ENCODE measurements around the gene TMEM52.
"Not testable (repeated sequence)": the region's sequence is repeated elsewhere in the genome, so short reads cannot be mapped to it uniquely, and the experiment has no call there.

Gene TMEM52

DNA sequence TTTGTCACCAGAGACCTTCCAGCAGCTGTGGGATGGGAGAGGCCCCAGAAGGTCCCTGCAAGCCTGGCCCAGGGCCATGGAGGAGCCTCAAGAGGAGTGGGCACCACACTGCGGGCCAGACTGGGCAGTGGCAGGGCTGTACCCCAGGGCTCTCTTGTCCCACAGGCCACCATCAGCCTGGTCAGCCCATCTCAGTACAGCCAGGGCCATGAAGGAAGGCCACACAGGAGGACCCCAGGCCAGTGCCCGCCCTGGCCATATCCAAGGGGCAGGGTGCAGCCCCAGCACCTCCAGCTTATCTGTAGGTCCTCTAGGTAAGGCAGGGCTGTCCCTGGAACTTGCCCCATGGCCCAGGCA lies 25.1 kb downstream of the TMEM52 start:
- no peak for DNase-seq (ENCODE audit: low read depth)

DNA sequence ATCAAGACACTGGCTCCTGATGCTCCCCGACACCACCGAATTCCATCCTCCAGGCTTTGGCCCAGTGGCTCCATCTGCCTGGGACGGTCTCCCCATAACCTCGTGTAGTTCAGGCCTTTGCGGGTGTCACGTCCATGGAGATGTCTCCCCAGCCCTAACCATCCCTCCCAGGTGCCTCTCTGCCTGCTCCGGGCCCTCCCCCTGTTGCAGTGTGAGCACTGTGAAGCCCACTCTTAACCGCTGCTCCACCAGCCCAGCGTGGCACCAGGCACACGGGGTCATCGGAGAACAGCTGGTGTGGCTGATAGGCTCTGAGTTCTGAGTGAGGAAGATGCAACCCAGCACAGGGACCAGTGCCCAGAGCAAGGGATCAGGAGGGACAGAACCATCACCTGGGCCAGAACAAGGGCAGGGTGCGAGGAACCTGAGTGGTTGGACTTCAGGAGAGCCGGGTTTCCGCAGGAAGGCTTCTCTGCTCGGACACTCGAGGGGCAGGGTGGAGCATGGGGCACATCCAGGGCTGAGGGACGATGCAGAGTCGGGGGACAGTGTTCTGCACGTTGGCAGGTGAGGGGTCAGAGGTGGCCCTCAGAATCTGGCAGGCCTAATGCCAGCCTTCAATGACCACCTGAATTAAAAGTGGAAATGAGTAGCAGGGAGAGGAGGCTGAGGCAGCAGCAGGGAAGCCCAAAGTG lies 25.6 kb downstream of the TMEM52 start:
- DNase-seq (ENCODE audit: low read depth) = no peak

DNA sequence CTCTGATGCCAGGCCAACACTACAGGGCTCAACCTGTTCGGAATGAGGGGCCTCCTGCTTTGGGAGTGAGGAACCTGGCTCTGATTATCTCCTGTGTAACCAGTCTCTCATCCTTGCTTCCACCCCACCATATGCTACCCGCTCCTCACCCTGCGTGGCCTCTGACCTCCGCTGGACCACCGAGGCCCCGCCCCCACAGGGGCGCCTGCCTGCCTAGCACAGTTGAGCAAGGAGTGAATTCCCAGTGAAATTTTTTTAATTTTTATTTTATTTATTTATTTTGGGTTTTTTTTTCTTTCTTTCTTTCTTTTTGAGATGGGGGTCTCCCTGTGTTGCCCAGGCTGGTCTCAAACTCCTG lies 26.3 kb downstream of the TMEM52 start:
- DNase-seq (ENCODE audit: low read depth) = no peak

DNA sequence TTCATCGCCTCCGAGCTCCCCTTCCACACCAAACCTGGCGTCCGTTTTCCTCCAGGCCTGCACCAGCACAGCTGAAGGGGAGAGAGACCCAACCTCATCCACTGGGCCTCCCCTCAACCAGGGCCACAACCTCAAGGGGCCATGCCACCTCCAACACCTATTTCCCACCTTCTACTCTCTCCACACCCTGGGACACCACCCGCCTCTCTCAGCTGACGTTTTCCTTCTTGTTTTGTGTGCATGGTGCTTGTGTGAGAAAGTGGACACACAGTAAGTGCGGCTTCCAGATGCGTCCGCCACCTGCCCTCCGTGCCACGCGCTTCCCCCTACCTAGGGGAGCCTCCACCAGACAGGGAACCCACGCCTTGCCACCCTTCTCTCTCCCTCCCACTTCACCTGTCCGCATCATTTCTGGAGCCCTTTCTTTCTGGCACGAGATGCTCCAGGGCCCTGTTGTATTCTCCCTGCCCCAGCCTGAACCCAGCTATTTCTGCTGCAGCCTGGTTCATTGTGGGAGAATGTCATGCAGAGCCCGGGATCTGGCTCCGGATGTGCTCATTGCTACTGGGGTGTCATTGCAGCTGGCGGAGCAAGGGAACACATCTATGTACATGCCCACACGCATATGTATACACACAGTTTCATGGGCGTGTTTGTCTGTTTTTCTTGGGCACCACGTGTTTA lies 26.9 kb downstream of the TMEM52 start:
- no peak for DNase-seq (ENCODE audit: low read depth)

- DNase-seq (ENCODE audit: low read depth) = peak; percentile 67
Observed at GRCh38 chr1:1891349-1892078, 27.6 kb downstream of the TMEM52 start.

DNA sequence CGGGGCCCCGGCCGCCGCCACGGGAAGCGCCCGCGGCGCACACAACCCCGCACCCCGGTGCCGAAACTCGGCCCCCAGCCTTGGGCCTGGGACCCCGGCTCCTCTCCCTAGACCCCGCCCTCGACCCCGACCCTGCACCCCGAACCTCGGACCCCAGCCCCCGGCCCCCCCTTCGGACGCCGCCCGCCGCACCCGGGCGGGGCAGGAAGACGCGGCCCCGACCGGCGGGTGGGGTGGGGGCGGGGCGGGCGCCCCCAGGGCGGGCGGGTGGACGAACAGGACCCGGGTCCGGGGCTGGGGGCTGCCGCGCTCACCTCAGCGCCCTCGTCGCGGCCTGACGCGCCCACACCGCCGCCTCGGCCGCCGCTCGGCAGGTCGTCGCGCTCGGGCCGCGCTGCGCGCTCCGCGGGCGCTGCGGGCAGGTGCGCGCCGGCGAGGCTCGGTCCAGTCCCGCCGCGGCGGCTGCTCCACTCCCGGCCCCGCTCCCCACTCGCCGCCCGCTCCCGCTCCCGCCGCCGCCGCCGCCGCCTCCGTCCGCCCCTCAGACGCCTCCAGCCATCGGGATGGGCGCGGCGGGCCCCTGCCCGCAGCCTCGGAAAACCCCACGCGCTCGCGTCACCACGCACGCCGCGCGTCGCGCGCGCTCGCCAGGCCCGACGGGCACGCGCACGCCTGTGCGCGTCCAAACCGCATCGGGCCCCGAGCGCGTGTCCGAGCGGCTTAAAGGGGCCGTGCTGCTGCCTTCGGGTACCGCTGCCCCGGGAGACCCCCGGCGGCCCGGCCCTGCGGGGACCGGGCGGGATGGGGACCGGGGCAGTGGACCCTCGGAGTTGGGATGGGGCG lies 28.4 kb downstream of the TMEM52 start, which contains the start of gene GNB1:
TSS of gene GNB1 (minus strand) at position 582 of the 843 bp plus-strand sequence. CDS start 65,634 bp downstream, outside the sequence.
- DNase-seq (ENCODE audit: low read depth) = peak; percentile 82

GRCh38 chr1:1889847-1890505 lies 29.1 kb downstream of the TMEM52 start:
- peak; percentile 25 for DNase-seq (ENCODE audit: low read depth)

DNA sequence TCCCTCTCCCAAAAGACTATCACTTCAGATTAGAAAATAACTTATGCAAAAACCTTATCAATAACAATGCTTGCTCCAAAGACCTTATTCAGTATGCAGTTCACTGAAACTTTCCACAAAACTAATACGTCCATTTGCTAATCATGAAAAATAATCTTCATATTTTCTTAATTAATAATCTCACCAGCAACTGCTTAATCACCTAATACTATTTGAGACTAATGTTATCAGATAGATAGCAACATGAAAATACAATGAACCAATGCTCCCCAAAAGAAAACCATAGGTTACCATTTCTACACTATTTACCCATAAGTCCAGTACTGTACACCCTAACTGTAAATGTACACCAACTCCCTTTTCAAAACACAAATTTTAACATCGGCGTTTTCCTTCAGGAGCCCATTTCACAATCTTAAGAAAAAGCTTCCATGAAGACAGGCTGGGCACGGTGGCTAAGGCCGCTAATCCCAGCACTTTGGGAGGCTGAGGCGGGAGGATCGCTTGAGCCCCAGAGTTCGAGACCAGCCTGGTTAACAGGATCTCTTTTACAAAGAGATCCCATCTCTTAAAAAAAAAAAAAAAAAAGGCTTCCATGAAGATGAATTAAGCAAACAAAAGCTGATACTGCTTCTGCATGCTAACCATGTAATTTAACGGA lies 29.9 kb downstream of the TMEM52 start:
- DNase-seq (ENCODE audit: low read depth) = no peak

DNA sequence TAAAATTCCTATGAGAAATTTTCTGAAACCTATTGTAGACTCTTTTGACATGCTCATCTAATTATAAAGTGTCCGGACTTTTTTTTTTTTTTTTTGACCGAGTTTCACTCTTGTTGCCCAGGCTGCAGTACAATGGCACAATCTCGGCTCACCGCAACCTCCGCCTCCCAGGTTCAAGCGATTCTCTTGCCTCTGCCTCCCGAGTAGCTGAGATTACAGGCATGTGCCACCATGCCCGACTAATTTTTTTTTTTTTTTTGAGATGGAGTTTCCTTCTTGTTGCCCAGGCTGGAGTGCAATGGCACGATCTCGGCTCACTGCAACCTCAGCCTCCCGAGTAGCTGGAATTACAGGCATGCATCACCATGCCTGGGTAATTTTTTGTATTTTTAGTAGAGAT lies 35.2 kb downstream of the TMEM52 start:
- not testable (repeated sequence) for DNase-seq (ENCODE audit: low read depth)

DNA sequence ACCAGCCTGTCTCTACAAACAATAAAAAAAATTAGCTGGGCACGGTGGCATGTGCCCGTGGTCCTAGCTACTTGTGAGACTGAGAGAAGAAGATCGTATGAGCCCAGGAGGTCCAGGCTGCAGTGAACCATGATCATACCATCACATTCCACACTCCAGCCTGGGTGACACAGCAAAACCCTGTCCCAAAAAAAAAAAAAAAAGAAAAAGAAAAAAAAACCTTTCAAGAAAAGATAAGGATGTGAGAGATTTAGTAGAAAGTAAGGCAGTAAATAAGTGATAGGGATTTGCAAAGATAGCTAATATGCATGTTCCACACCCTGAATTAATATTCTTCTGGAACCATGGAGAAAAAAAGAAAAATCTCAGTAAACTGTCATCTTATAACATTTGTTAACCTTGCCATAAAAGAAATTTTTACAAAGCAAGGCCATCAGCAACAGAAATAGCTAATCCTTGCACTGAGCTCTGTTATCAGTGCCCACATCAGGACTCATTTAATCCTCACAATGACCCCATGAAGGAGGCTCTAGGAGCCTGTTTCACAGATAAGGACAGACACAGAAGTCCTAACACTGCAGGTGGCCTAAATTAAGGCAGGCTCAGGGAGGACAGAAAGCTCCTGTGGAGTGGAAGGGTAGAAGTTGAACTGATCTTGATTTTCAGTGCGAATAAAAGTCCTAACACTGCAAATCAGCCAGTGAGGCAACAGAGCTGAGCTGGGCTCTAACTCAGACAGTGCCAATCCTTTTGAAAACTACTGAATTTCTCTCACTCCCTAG lies 35.8 kb downstream of the TMEM52 start:
- no peak for DNase-seq (ENCODE audit: low read depth)

DNA sequence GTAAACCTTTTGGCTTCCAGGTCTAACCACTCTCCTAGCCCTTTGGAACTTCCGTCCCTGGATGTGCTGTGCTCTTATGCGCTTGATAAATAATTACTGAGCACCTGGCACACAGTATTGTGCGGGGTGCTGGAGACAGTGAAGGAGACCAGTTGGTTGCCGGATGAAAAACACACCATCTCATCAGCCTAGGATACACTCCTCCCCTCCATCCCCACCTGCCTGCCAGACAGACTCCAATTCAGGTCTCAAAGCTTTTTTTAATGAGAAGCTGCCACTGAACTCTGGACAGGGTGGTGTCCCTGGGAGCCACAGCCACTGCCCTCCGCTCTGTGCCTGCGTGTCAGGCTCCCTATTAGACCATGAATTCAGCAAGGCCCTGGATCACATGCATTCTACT lies 37.4 kb downstream of the TMEM52 start:
- no peak for DNase-seq (ENCODE audit: low read depth)

DNA sequence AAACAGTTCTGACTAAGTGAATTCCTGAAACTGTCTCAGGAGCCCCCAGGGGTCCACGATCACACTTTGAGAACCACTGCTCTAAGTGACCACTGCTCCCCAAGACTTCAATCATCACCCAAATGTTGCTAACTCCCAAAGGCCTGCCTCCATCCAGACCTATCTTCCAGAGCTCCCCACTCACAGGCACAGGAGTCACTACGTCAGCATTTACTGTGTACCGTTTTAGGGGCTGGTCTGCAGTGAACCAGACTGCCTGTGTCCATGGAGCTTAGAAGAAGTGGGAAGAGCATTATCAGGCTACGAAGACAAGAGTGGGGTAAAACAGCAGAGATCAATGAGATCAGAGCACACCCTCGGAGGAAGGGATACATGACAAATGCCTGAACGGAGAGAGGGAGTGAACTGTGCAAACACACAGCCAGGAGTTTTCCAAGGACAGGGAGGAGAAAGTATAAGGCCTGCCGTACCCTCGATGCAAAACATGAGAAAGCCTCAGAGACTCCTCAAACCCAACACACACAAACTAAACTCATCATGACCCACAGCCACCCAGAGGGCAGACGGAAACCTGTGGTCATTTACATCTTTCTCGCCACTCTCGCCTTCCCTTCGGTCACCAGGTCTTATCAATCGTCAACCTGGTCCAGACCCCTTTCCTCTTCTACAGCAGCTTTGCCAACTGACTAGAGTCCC lies 38.3 kb downstream of the TMEM52 start:
- no peak for DNase-seq (ENCODE audit: low read depth)

- DNase-seq (ENCODE audit: low read depth) = no peak
Observed at GRCh38 chr1:1879942-1880341, 39.1 kb downstream of the TMEM52 start.

DNA sequence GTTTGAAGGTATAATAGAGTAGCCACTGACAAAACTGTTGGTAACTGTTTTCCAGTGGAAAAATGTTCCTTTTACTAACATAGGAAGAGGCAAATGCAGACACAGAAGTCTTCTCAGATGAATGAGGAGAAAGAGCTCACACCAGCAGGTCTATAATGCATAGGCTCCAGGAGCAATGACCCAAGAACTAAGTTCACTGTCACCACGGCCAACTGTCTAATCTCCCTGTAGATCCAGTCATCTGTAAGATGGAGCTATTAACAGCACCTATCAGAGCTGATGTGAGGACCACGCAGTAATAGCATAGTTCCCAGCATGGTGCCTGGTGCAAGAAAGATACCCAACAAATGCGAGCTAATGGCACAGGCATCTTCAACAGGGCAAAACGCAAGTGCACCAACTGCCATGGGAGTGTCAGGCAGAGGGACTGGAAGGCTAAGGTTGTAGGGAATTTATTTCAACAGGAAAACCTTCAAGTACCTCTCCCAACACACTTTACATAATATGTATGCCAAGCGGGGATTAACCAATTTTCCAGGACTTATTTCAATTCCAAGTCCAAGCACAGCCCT lies 41.1 kb downstream of the TMEM52 start:
- DNase-seq (ENCODE audit: low read depth) = no peak

GRCh38 chr1:1876335-1876930 lies 42.6 kb downstream of the TMEM52 start:
- no peak for DNase-seq (ENCODE audit: low read depth)

DNA sequence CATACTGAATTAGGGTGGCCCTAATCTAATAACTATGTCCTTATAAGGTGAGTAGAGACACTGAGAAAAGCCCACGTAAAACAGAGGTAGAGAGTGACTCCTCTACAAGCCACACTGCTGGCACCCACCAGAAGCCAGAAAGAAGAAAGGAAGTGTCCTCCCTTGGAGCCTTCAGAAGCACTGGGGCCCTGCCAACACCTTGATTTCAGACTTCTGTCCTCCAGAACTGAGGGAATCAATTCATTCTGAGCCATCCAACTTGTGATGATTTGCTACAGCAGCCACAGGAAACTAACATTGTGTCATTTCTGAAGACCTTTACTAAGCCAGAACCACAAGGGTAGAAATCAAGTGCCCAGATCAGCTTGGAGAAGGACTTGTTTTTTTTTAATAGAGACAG lies 43.1 kb downstream of the TMEM52 start:
- no peak for DNase-seq (ENCODE audit: low read depth)

- no peak for DNase-seq (ENCODE audit: low read depth)
Observed at GRCh38 chr1:1874901-1875300, 44.2 kb downstream of the TMEM52 start.

DNA sequence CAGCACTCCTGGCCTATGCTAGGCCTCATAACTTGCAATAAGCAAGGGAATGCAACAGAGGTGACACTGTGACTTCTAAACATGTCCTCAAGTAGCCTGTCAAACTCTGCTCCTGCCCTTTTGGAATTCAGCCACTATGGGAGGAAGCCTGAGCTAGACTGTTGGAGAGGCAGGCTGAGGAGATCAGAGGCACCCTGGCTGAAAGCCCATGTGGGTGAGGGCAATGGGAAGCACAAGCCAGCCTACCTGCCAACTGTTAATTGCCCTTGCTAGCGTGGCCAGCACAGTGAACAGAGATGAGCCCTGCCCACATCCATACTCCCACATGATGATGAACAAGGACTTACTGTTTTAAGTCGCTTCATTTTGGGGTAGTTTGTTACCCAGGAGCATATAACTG lies 45.9 kb downstream of the TMEM52 start:
- no peak for DNase-seq (ENCODE audit: low read depth)

Measured in stimulated activated CD8-positive, alpha-beta memory T cell treated with anti-CD3 and anti-CD28 coated beads, Interleukin-12 subunit alpha, Interleukin-12 subunit beta, amount 100 ng/mL, for 1 hour (primary cell).